ENCODE data around the gene JKAMP. TPM values are rescaled to one million over a fixed set of nuclear protein-coding genes. Genes with fewer than 3 reads are reported as not detected.

JKAMP gene
- total RNA-seq, 1 experiment from 2014 or later = 46.5 TPM

DNA sequence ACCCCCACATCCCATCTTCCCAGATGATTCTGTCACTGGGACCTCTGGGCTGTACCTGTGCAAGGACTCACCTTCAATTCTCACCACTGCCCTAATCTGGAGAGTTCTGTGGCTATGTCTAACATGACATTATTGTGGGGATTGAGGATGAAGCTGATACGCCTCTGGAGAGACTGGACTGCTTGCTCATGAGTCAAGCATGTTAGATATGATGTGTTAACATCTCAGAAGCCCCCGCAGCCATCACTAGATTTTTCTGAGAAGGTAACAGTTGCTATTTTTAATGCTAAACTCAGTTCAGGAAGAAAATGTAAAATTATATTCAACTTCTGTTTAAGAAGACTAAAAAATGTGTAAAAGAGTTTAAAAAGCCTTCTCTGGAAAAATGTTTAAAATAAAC lies 25.7 kb downstream of the JKAMP start:
- no peaks in the 10 kb centered on the region for H3K9me2 ChIP-seq (ENCODE audit: insufficient read depth)
- H3K4me2 ChIP-seq (ENCODE audit: low read length) = no peak overlapping the region
- no peak overlapping the region for H3K27ac ChIP-seq (ENCODE audit: low read depth, low read length)
- H3K9ac ChIP-seq (ENCODE audit: low read length) = no peak overlapping the region
- ChIA-PET POLR2A (no interaction called here), CTCF (interaction anchor here (0.9 kb wide), 1 partner anchor 9 kb away, joined by 3 read pairs; no protein-coding TSS in a partner anchor), RAD21 (ENCODE audit: low non-redundant PET in 1 of 2, low total read pairs in 2 of 2, uncharacterized antibody in 2 of 2, unreplicated experiment in 2 of 2) (no interaction called here)
- no TSS peak for BruUV-seq (replicated peaks)
- no peaks in the 10 kb centered on the region for H3K79me2 ChIP-seq (ENCODE audit: insufficient read depth, low read length)
- no peak for TF ChIP-seq SIN3A (IDR thresholded peaks at IDR 0.05; ENCODE audit: low read depth)
- no peak for TF ChIP-seq CEBPB (IDR thresholded peaks at IDR 0.05; ENCODE audit: low read depth)
- TF ChIP-seq, protein P1, sequence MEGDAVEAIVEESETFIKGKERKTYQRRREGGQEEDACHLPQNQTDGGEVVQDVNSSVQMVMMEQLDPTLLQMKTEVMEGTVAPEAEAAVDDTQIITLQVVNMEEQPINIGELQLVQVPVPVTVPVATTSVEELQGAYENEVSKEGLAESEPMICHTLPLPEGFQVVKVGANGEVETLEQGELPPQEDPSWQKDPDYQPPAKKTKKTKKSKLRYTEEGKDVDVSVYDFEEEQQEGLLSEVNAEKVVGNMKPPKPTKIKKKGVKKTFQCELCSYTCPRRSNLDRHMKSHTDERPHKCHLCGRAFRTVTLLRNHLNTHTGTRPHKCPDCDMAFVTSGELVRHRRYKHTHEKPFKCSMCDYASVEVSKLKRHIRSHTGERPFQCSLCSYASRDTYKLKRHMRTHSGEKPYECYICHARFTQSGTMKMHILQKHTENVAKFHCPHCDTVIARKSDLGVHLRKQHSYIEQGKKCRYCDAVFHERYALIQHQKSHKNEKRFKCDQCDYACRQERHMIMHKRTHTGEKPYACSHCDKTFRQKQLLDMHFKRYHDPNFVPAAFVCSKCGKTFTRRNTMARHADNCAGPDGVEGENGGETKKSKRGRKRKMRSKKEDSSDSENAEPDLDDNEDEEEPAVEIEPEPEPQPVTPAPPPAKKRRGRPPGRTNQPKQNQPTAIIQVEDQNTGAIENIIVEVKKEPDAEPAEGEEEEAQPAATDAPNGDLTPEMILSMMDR (IDR thresholded peaks at IDR 0.05 in 2 of 3, conservative IDR thresholded peaks at IDR 0.05 in 1 of 3; ENCODE audit: borderline replicate concordance in 1 of 3, insufficient read depth in 1 of 3, low read depth in 2 of 3, low read length in 2 of 3) = no peak
- TF ChIP-seq FOSL1 (IDR thresholded peaks at IDR 0.05; ENCODE audit: low read depth) = no peak
- no peak for TF ChIP-seq EZH2phosphoT487 (IDR thresholded peaks at IDR 0.05; ENCODE audit: borderline replicate concordance)
- TF ChIP-seq SP1 (IDR thresholded peaks at IDR 0.05; ENCODE audit: low read depth) = no peak
- TF ChIP-seq JUND (IDR thresholded peaks at IDR 0.05) = no peak
- TF ChIP-seq EZH2 (IDR thresholded peaks at IDR 0.05) = no peak
- no peak for TF ChIP-seq CBX3 (IDR thresholded peaks at IDR 0.05; ENCODE audit: low read depth)
- TF ChIP-seq YY1 (IDR thresholded peaks at IDR 0.05; ENCODE audit: extremely low read depth, insufficient replicate concordance, low read depth, low read length) = no peak
- no peak for TF ChIP-seq ZNF274 (IDR thresholded peaks at IDR 0.05; ENCODE audit: low read depth, low read length)
- no peaks in the 10 kb centered on the region for H3K36me3 ChIP-seq (ENCODE audit: control insufficient read depth in 1 of 2, insufficient read depth in 2 of 2, low read length in 2 of 2)
- intact Hi-C loops (cut with micrococcal nuclease) = loop anchor here (5.0 kb wide), 1 partner anchor 467 kb away; no protein-coding TSS in a partner anchor
- DNase-seq (ENCODE audit: low read depth, low spot score) (no peak), ATAC-seq (no peak)
- H3K9me3 ChIP-seq (ENCODE audit: control insufficient read depth in 1 of 2, insufficient read depth in 1 of 2, low read depth in 1 of 2, low read length in 2 of 2) = no peaks in the 10 kb centered on the region
- H3K27me3 ChIP-seq (ENCODE audit: insufficient read depth, low read length) = no peaks in the 10 kb centered on the region
- H4K20me1 ChIP-seq (ENCODE audit: insufficient read depth) = no peaks in the 10 kb centered on the region
- H3K4me1 ChIP-seq (ENCODE audit: control insufficient read depth in 1 of 2, insufficient read depth in 2 of 2, low read length in 2 of 2) = no peaks in the 10 kb centered on the region
- no peak overlapping the region for H3K4me3 ChIP-seq (replicated peaks in 1 of 2; ENCODE audit: low read depth in 1 of 2, low read length in 2 of 2)
- no peak overlapping the region for H2AFZ ChIP-seq (ENCODE audit: low read depth, low read length, poor library complexity, severe bottlenecking)

Measured in HCT116 (cell line).